Nephron progenitor cell (in vitro differentiated cells): ENCODE data around the gene KITLG.

Experiments
- DNase-seq: peaks from one replicate; pipeline ENCODE4 v3.0.0; 2021
- H3K27ac Mint-ChIP-seq: 2 replicates; pipeline ENCODE4 v1.8.0; 2021; ENCODE audit warnings: mild to moderate bottlenecking, moderate library complexity, mixed read lengths
- H3K27me3 Mint-ChIP-seq: 2 replicates; pipeline ENCODE4 v1.8.0; 2021; ENCODE audit warnings: mild to moderate bottlenecking, low read depth, mixed read lengths; ENCODE audit not compliant: poor library complexity
- H3K36me3 Mint-ChIP-seq: 2 replicates; pipeline ENCODE4 v1.8.0; 2021; ENCODE audit warnings: low read depth, mixed read lengths
- H3K4me1 Mint-ChIP-seq: 2 replicates; pipeline ENCODE4 v1.8.0; 2021; ENCODE audit warnings: mixed read lengths
- H3K4me3 Mint-ChIP-seq: 2 replicates; pipeline ENCODE4 v1.8.0; 2021; ENCODE audit warnings: mild to moderate bottlenecking, moderate library complexity, mixed read lengths
- H3K9me3 Mint-ChIP-seq: 2 replicates; pipeline ENCODE4 v1.8.0; 2021; ENCODE audit warnings: mild to moderate bottlenecking, moderate library complexity, mixed read lengths
- CTCF ChIP-seq: fragments of 200-600 bp; sonication (generic); IDR thresholded peaks from 2 replicates; pipeline ENCODE4 v1.5.0; 2021; ENCODE audit warnings: antibody characterized with exemption

The KITLG gene

GRCh38 chr12:88595697-88596096 lies 15.4 kb upstream of the KITLG start:
- TF ChIP-seq CTCF = no peak
- Mint-ChIP-seq H3K4me3 (no peak overlapping the region), H3K36me3 (no peaks in the 10 kb centered on the region), H3K27ac (no peak overlapping the region), H3K9me3 (no peaks in the 10 kb centered on the region), H3K4me1 (no peaks in the 10 kb centered on the region), H3K27me3 (no peaks in the 10 kb centered on the region)
- DNase-seq = no peak

GRCh38 chr12:88594780-88595179 lies 14.5 kb upstream of the KITLG start:
- no peak overlapping the region for H3K4me3 Mint-ChIP-seq
- no peaks in the 10 kb centered on the region for H3K4me1 Mint-ChIP-seq
- no peaks in the 10 kb centered on the region for H3K27me3 Mint-ChIP-seq
- no peaks in the 10 kb centered on the region for H3K36me3 Mint-ChIP-seq
- no peaks in the 10 kb centered on the region for H3K9me3 Mint-ChIP-seq
- TF ChIP-seq CTCF = no peak
- no peak overlapping the region for H3K27ac Mint-ChIP-seq
- DNase-seq = no peak

- no peak for DNase-seq
- Mint-ChIP-seq H3K4me3 (no peak overlapping the region), H3K27ac (no peak overlapping the region), H3K36me3 (peaks cover 6% of the 10 kb centered on the region), H3K27me3 (peaks cover 3% of the 10 kb centered on the region), H3K9me3 (peaks cover 12% of the 10 kb centered on the region), H3K4me1 (no peaks in the 10 kb centered on the region)
- no peak for TF ChIP-seq CTCF
These were observed 11.1 kb upstream of the KITLG start for GRCh38 chr12:88591343-88591742.

- no peak overlapping the region for H3K4me3 Mint-ChIP-seq
- peaks cover 17% of the 10 kb centered on the region for H3K9me3 Mint-ChIP-seq
- peaks cover 10% of the 10 kb centered on the region for H3K36me3 Mint-ChIP-seq
- H3K27me3 Mint-ChIP-seq = peaks cover 3% of the 10 kb centered on the region
- H3K27ac Mint-ChIP-seq = no peak overlapping the region
- no peaks in the 10 kb centered on the region for H3K4me1 Mint-ChIP-seq
- no peak for TF ChIP-seq CTCF
- DNase-seq = no peak
These were observed 10.6 kb upstream of the KITLG start for GRCh38 chr12:88590851-88591250.

GRCh38 chr12:88585077-88585476 lies 4.8 kb upstream of the KITLG start:
- DNase-seq = no peak
- no peak for TF ChIP-seq CTCF
- peaks cover 29% of the 10 kb centered on the region for H3K9me3 Mint-ChIP-seq
- H3K27ac Mint-ChIP-seq = no peak overlapping the region
- H3K36me3 Mint-ChIP-seq = peaks cover 19% of the 10 kb centered on the region
- peaks cover 5% of the 10 kb centered on the region for H3K4me1 Mint-ChIP-seq
- no peak overlapping the region for H3K4me3 Mint-ChIP-seq
- H3K27me3 Mint-ChIP-seq = peaks cover 3% of the 10 kb centered on the region

- Mint-ChIP-seq H3K9me3 (no peaks in the 10 kb centered on the region), H3K27ac (peak overlapping the region; percentile 70), H3K36me3 (no peaks in the 10 kb centered on the region), H3K4me3 (peak overlapping the region; percentile 91), H3K4me1 (peaks cover 56% of the 10 kb centered on the region), H3K27me3 (peaks cover 7% of the 10 kb centered on the region)
- TF ChIP-seq CTCF = no peak
- DNase-seq = peak; percentile 47
These were observed 645 bp downstream of the KITLG start for GRCh38 chr12:88579601-88580050.
